GM13977 (cell line): ENCODE data around the gene PLS1.
"Not testable (repeated sequence)": the region's sequence is repeated elsewhere in the genome, so short reads cannot be mapped to it uniquely, and the experiment has no call there.

ENCODE experiments used
- DNase-seq: peaks from one replicate; pipeline ENCODE4 v3.0.0; 2012; ENCODE audit warnings: low spot score
- in situ Hi-C: fragments of 300-500 bp; cut with MboI; formaldehyde crosslinking; loops from one replicate; pipeline ENCODE4 v1.12.0; 2022; ENCODE audit warnings: low sequenced_read_pairs, low pct_unique_long_range_greater_than_20kb, mixed read lengths, inconsistent platforms; ENCODE audit not compliant: unreplicated experiment
- TF ChIP-seq, protein P1 (sequence below): IDR thresholded peaks from 2 replicates; pipeline ENCODE4 v1.5.1; 2012; ENCODE audit warnings: mild to moderate bottlenecking, control low read depth; ENCODE audit not compliant: insufficient read depth; ENCODE audit errors: extremely low read depth, missing control alignments

The PLS1 gene

DNA sequence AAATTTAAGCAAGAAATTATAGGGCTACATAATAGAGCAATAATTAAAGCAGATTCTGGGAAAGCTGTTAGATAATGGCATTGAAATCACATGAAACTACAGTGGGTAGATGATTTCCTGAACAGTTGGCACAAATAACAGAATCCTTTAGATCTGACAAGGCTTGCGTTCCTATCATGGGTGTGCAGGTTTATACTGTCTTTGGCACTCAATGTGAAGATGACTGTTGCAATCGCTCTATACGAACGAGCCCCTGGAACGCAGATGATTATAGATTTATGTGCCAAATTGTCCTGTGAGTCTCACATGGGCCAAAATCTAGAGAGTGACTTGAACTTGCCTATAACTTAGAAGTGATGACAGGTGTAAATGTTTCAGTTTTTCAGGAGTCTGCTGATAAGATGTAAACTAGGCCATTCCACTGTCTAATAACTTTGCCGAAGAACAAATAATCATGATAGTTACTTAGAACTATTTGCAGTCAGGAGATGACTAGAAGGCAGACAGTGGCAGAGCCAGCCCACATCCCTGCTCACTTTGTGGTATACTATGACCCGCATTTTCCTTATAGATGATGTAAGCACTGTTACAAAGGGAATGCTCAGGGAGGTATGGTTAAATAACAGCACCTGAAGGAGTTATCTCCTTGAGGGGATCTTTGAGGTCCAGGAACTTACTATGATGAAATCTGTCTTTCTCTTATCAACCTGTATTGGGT is 97.1 kb downstream of the PLS1 start:
- TF ChIP-seq, protein P1, sequence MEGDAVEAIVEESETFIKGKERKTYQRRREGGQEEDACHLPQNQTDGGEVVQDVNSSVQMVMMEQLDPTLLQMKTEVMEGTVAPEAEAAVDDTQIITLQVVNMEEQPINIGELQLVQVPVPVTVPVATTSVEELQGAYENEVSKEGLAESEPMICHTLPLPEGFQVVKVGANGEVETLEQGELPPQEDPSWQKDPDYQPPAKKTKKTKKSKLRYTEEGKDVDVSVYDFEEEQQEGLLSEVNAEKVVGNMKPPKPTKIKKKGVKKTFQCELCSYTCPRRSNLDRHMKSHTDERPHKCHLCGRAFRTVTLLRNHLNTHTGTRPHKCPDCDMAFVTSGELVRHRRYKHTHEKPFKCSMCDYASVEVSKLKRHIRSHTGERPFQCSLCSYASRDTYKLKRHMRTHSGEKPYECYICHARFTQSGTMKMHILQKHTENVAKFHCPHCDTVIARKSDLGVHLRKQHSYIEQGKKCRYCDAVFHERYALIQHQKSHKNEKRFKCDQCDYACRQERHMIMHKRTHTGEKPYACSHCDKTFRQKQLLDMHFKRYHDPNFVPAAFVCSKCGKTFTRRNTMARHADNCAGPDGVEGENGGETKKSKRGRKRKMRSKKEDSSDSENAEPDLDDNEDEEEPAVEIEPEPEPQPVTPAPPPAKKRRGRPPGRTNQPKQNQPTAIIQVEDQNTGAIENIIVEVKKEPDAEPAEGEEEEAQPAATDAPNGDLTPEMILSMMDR, result no peak
- no peak for DNase-seq
- in situ Hi-C loops, result no loop called here

DNA sequence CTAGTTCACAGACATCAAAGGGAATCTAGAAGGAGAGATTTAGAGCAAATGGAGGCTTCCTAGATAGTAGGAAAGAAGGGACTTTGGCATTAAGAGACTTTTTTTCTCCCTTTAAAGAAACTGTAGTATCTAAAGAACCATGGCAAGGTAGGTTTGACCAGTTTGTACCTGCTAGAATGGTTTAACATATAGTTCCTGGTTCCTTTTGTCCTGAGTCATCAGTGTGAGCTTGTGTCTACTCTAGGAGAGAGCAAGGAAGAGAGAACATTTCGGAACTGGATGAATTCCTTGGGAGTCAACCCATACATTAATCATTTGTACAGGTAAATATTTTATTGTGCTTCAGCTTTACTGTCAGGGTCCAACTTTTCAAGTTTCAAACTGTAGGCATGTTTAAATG is 98.0 kb downstream of the PLS1 start:
- TF ChIP-seq, protein P1, result no peak
- in situ Hi-C loops, result no loop called here
- DNase-seq, result no peak

DNA sequence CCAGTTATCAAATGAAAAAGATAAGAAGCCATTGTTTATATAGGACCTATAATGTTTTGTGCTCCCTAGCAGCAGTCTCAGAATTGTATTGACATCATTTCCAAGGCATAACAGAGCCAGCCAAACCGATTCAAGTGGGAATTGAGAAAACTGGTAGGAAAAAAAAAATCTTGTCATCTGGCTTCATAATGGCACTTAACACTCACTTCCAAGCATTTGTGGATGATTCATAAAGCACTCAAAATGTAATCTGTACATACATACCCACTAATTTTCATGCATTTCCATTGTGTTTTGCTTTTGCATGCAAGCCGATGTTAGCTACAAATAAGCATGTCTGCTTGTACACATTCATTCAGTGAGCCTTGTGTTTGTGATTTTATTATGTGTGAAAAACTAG is 109.0 kb downstream of the PLS1 start:
- in situ Hi-C loops, result no loop called here
- DNase-seq, result no peak
- TF ChIP-seq, protein P1, result no peak

DNA sequence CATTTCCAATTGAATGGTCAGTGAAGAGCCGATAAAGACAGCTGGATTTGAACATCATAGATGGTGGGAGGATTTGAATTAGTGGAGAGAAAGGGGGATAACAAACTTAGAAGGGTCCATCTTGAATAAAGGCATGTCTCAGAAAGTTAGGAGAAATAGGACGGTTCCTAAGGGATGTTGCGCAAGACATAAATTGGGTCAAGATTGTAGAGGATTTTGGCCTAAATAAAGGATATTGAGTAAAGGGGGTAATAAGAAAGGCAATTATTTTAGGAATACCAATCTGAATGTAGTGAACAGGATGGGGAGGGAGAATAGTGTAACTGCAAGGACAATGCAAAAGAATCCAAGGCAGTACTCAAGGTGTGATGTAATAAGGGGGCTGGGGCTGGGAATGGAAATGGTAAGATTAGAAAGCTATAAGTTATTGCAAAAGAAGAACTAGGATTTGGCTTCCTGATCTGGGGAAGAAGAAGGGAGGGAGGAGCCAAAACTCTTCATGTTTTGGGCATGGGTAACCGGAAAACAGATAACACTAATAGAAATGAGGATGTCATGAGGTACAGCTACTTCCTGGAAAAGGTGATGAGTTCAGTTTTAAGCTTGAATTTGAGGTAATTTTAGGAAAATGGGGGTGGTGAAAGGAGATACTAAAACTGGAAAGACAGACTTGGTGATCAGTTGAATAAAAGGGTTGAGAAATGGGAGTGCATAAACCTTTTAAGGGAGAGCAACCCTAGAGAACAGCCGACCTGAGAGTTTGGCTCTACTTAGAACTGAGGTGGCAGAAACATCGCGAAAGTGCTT is 110.3 kb downstream of the PLS1 start:
- TF ChIP-seq, protein P1, result no peak
- in situ Hi-C loops, result no loop called here
- no peak for DNase-seq

DNA sequence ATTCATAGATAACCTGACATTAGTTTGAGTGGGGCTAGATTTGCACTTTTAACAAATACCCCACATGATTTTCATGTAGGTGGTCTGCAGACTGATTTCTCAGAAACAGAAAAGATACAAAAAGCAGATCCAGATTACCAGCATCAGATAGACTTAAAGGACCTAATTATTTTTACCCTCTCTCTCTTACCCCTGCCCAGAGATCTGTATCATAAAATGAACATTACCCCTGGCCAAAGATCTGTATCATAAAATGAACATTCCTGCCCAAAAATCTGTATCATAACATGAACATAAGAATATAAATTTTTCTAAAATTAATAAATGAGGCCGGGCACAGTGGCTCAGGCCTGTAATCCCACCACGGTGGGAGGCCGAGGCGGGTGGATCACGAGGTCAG is 113.0 kb downstream of the PLS1 start:
- TF ChIP-seq, protein P1, result no peak
- DNase-seq, result no peak
- in situ Hi-C loops, result no loop called here

DNA sequence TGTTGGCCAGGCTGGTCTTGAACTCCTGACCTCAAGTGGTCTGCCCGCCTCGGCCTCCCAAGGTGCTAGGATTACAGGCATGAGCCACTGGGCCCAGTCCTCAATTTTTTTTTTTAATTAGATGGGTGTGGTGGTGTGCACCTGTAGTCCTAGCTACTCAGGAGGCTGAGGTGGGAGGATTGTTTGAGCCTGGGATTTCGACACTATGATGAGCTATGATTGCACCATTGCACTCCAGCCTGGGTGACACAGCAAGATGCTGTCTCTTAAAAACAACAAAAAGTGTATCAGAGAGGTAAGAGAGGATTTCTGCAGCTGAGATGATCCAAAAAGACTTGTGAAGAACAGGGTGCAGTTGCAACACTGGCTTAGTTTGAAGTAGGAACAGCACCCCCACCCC is 118.7 kb downstream of the PLS1 start:
- in situ Hi-C loops, DNase-seq: not testable (repeated sequence)

DNA sequence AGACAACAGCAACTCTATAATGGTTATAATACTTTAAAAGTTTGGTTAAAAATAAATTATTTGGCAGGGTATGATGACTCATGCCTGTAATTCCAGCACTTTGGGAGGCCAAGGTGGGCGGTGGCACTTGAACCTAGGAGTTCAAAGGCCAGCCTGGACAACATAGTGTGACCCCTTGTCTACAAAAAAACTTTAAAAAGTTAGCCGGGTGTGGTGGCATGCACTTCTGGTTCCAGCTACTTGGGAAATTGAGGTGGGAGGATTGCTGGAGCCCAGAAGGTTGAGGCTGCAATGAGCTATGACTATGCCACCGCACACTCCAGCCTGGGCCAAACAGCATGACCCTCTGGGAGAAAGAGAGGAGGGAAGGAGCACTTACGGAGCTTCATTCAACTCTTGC is 119.9 kb downstream of the PLS1 start:
- TF ChIP-seq, protein P1, result no peak
- no peak for DNase-seq
- in situ Hi-C loops, result no loop called here
